Stomach (tissue), 8 donors: ENCODE data around the gene TMEM144. TPM values are rescaled to one million over a fixed set of nuclear protein-coding genes. Genes with fewer than 3 reads are reported as not detected.

Source experiments
- polyA plus RNA-seq, 3 donors: library from polyadenylated mRNA; stranded (reverse); fragments of 200-250 nt; gene quantifications; one replicate each; pipeline ENCODE4 v1.2.3, GENCODE V29; 2013
- total RNA-seq, 5 donors: library from RNA; depleted of rRNA; stranded (reverse); fragments of >200 nt; gene quantifications; one replicate each; pipeline versions ENCODE4 v1.1.0 to v1.2.3, GENCODE V29; 2014 to 2016
- donor health status: healthy with polysubstance abuse.
- donor health status: Bipolar disorder and iron deficiency.
- donor health status: healthy.

The TMEM144 gene
- total and polyA plus RNA-seq, 8 donors, result 2.0 to 58.2 (median 2.8) TPM; not detected in 1

Other genes with a start within 250 kb of the TMEM144 start
- gene GASK1B, start 37.5 kb upstream of the TMEM144 start, total RNA-seq, result 100 to 1,000 TPM in 1 of 5 donors, 10 to 100 TPM in 3, 1 to 10 TPM in 1; 4.3 to 128 (median 20.1) TPM
- 10 to 100 TPM in 1 of 3 donors, 1 to 10 TPM in 2; 2.4 to 12.4 (median 8.9) TPM for gene GASK1B, start 37.5 kb upstream of the TMEM144 start, polyA plus RNA-seq